ENCODE results near the gene KCTD7. TPM values are rescaled to one million over a fixed set of nuclear protein-coding genes. Genes with fewer than 3 reads are reported as not detected.
"Not testable (repeated sequence)": the region's sequence is repeated elsewhere in the genome, so short reads cannot be mapped to it uniquely, and the experiment has no call there.

KCTD7 gene
- total RNA-seq, 1 experiment from 2014 or later, result 5.5 TPM

GRCh38 chr7:66687186-66687585 is 58.5 kb downstream of the KCTD7 start:
- Mint-ChIP-seq H3K27me3 (ENCODE audit: unreplicated experiment) (no peaks in the 10 kb centered on the region), H3K9me3 (ENCODE audit: low read depth, unreplicated experiment) (no peaks in the 10 kb centered on the region), H3K36me3 (ENCODE audit: insufficient read depth, unreplicated experiment) (peaks cover 15% of the 10 kb centered on the region), H3K4me1 (ENCODE audit: low read depth, unreplicated experiment) (peaks cover 8% of the 10 kb centered on the region), H3K27ac (ENCODE audit: unreplicated experiment) (no peak overlapping the region), H3K4me3 (ENCODE audit: low read depth, unreplicated experiment) (no peak overlapping the region)
- intact Hi-C loops (cut with micrococcal nuclease; ENCODE audit: unreplicated experiment), result no loop called here
- no peak for DNase-seq
- CTCF ChIA-PET, result no interaction called here
- TF ChIP-seq, protein P1, sequence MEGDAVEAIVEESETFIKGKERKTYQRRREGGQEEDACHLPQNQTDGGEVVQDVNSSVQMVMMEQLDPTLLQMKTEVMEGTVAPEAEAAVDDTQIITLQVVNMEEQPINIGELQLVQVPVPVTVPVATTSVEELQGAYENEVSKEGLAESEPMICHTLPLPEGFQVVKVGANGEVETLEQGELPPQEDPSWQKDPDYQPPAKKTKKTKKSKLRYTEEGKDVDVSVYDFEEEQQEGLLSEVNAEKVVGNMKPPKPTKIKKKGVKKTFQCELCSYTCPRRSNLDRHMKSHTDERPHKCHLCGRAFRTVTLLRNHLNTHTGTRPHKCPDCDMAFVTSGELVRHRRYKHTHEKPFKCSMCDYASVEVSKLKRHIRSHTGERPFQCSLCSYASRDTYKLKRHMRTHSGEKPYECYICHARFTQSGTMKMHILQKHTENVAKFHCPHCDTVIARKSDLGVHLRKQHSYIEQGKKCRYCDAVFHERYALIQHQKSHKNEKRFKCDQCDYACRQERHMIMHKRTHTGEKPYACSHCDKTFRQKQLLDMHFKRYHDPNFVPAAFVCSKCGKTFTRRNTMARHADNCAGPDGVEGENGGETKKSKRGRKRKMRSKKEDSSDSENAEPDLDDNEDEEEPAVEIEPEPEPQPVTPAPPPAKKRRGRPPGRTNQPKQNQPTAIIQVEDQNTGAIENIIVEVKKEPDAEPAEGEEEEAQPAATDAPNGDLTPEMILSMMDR (IDR thresholded peaks at IDR 0.05; ENCODE audit: unreplicated experiment), result no peak
- no TSS peak for BruUV-seq (replicated peaks)

GRCh38 chr7:66687672-66688071 is 59.0 kb downstream of the KCTD7 start:
- intact Hi-C loops (cut with micrococcal nuclease; ENCODE audit: unreplicated experiment); H3K27ac Mint-ChIP-seq (ENCODE audit: unreplicated experiment); CTCF ChIA-PET; H3K9me3 Mint-ChIP-seq (ENCODE audit: low read depth, unreplicated experiment); H3K4me3 Mint-ChIP-seq (ENCODE audit: low read depth, unreplicated experiment); BruUV-seq (replicated peaks); H3K27me3 Mint-ChIP-seq (ENCODE audit: unreplicated experiment); H3K4me1 Mint-ChIP-seq (ENCODE audit: low read depth, unreplicated experiment); DNase-seq: not testable (repeated sequence)
- peaks cover 10% of the 10 kb centered on the region for H3K36me3 Mint-ChIP-seq (ENCODE audit: insufficient read depth, unreplicated experiment)

DNA sequence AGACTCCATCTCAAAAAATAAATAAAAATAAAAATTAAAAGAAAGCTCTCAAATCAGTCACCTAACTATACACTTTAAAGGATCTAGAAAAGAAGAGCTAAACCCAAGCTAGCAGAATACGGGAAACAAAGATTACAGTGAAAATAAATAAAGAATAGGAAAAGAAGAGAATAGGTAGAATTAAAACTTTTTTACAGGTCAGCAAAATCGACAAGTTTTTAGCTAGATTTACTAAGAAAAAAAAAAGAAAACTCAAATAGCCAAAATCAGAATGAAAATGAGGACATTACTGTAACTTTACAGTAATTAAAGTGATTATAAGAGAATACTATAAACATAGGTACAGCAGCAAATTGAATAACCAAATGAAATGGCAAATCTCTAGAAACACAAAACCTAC is 60.4 kb downstream of the KCTD7 start:
- TF ChIP-seq, protein P1 (IDR thresholded peaks at IDR 0.05; ENCODE audit: unreplicated experiment), result no peak
- H3K4me1 Mint-ChIP-seq (ENCODE audit: low read depth, unreplicated experiment), result no peaks in the 10 kb centered on the region
- peaks cover 7% of the 10 kb centered on the region for H3K36me3 Mint-ChIP-seq (ENCODE audit: insufficient read depth, unreplicated experiment)
- H3K9me3 Mint-ChIP-seq (ENCODE audit: low read depth, unreplicated experiment), result no peaks in the 10 kb centered on the region
- H3K4me3 Mint-ChIP-seq (ENCODE audit: low read depth, unreplicated experiment), result no peak overlapping the region
- CTCF ChIA-PET, result no interaction called here
- intact Hi-C loops (cut with micrococcal nuclease; ENCODE audit: unreplicated experiment), result no loop called here
- DNase-seq, result no peak
- no TSS peak for BruUV-seq (replicated peaks)
- H3K27ac Mint-ChIP-seq (ENCODE audit: unreplicated experiment), result no peak overlapping the region
- no peaks in the 10 kb centered on the region for H3K27me3 Mint-ChIP-seq (ENCODE audit: unreplicated experiment)

DNA sequence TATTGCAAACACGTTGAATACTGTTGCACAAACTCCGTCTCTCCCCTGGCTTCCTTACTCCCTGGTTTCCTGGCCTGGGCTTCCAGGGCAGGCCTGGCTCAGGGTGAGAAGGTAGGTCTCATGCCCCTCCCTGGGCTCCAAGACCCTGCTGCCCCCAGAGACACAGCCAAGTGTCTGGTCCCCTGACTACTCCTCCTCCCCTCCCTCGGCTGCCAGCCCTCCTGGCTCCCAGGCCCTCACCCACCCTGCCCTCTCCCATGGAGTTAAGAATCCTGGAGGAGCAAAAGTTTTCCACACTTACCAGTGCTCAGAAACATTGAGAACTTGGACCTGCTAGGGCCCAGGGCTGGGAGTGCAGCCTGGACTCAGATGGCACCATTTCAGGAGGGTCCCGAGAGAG is 64.7 kb downstream of the KCTD7 start:
- TF ChIP-seq, protein P1 (IDR thresholded peaks at IDR 0.05; ENCODE audit: unreplicated experiment), result no peak
- H3K4me3 Mint-ChIP-seq (ENCODE audit: low read depth, unreplicated experiment), result no peak overlapping the region
- H3K36me3 Mint-ChIP-seq (ENCODE audit: insufficient read depth, unreplicated experiment), result peaks cover 8% of the 10 kb centered on the region

More for the DNA sequence above, 64.7 kb downstream of the KCTD7 start:
- Mint-ChIP-seq H3K27me3 (ENCODE audit: unreplicated experiment) (no peaks in the 10 kb centered on the region), H3K4me1 (ENCODE audit: low read depth, unreplicated experiment) (no peaks in the 10 kb centered on the region), H3K9me3 (ENCODE audit: low read depth, unreplicated experiment) (no peaks in the 10 kb centered on the region), H3K27ac (ENCODE audit: unreplicated experiment) (no peak overlapping the region)
- CTCF ChIA-PET, result no interaction called here
- intact Hi-C loops (cut with micrococcal nuclease; ENCODE audit: unreplicated experiment), result no loop called here
- no TSS peak for BruUV-seq (replicated peaks)
- DNase-seq, result no peak

Other genes starting within 250 kb of the KCTD7 start
- 12.2 and 14.2 TPM in 2 replicates for gene RABGEF1, start 111.9 kb downstream of the KCTD7 start, total RNA-seq (2022)

All from Calu3 (cell line).